Glutamatergic neuron (in vitro differentiated cells): Measurements from ENCODE around the gene RALB. TPM values are rescaled to one million over a fixed set of nuclear protein-coding genes. Genes with fewer than 3 reads are reported as not detected.

Experiments
- DNase-seq: peaks from one replicate; pipeline ENCODE4 v3.0.0; 2022
- H3K27ac Mint-ChIP-seq: one replicate; pipeline ENCODE4 v1.8.0; 2020; ENCODE audit warnings: mild to moderate bottlenecking, mixed read lengths, inconsistent platforms; ENCODE audit not compliant: unreplicated experiment
- H3K27me3 Mint-ChIP-seq: one replicate; pipeline ENCODE4 v1.8.0; 2020; ENCODE audit warnings: mild to moderate bottlenecking, moderate library complexity, mixed read lengths, inconsistent platforms; ENCODE audit not compliant: unreplicated experiment
- H3K36me3 Mint-ChIP-seq: one replicate; pipeline ENCODE4 v1.8.0; 2020; ENCODE audit warnings: mild to moderate bottlenecking, mixed read lengths, inconsistent platforms; ENCODE audit not compliant: unreplicated experiment
- H3K4me1 Mint-ChIP-seq: one replicate; pipeline ENCODE4 v1.8.0; 2020; ENCODE audit warnings: mild to moderate bottlenecking, low read depth, mixed read lengths, inconsistent platforms; ENCODE audit not compliant: unreplicated experiment
- H3K4me3 Mint-ChIP-seq: one replicate; pipeline ENCODE4 v1.8.0; 2020; ENCODE audit warnings: mild to moderate bottlenecking, mixed read lengths, inconsistent platforms; ENCODE audit not compliant: unreplicated experiment
- H3K9me3 Mint-ChIP-seq: one replicate; pipeline ENCODE4 v1.8.0; 2020; ENCODE audit warnings: mild to moderate bottlenecking, moderate library complexity, mixed read lengths, inconsistent platforms; ENCODE audit not compliant: unreplicated experiment
- total RNA-seq: library from RNA; stranded (reverse); fragmentation: NEBNext Ultra II Directional; extraction: Animal tissue kit (Norgen Biotek cat#: 25700); gene quantifications from one replicate; pipeline ENCODE4 v1.2.1, GENCODE V29; 2021; ENCODE audit not compliant: unreplicated experiment
- TF ChIP-seq, protein P1 (sequence below): fragments of 200-600 bp; sonication (generic); IDR thresholded peaks from one replicate; pipeline ENCODE4 v1.5.0; 2021; ENCODE audit not compliant: partially characterized antibody, unreplicated experiment

Gene RALB
- total RNA-seq, 1 donor from 2014 or later, result 16.4 TPM

DNA sequence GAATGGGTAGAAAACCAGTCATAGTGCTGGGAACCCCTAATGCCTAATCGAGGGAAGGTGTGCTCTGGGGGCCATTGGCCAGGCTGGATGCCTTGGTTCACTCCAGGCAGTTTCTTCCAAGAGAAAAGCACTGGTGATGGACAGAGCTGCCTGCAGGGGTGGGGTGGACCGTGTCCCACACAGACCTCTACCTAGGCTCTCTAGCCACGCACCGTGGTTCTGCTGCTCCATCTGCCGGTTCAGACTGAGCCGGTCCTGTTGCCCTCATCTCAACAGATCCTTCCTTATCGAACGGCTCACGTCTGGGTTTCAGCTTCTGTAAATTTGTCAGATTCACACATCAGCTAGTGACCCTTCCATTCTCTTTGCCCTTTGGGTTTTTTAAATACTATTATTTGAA, 46.4 kb downstream of the RALB start:
- no peaks in the 10 kb centered on the region for H3K9me3 Mint-ChIP-seq
- peaks cover 8% of the 10 kb centered on the region for H3K4me1 Mint-ChIP-seq
- no peak overlapping the region for H3K4me3 Mint-ChIP-seq
- TF ChIP-seq, protein P1, sequence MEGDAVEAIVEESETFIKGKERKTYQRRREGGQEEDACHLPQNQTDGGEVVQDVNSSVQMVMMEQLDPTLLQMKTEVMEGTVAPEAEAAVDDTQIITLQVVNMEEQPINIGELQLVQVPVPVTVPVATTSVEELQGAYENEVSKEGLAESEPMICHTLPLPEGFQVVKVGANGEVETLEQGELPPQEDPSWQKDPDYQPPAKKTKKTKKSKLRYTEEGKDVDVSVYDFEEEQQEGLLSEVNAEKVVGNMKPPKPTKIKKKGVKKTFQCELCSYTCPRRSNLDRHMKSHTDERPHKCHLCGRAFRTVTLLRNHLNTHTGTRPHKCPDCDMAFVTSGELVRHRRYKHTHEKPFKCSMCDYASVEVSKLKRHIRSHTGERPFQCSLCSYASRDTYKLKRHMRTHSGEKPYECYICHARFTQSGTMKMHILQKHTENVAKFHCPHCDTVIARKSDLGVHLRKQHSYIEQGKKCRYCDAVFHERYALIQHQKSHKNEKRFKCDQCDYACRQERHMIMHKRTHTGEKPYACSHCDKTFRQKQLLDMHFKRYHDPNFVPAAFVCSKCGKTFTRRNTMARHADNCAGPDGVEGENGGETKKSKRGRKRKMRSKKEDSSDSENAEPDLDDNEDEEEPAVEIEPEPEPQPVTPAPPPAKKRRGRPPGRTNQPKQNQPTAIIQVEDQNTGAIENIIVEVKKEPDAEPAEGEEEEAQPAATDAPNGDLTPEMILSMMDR, result no peak
- no peak for DNase-seq
- H3K27ac Mint-ChIP-seq, result no peak overlapping the region
- H3K36me3 Mint-ChIP-seq, result no peaks in the 10 kb centered on the region
- H3K27me3 Mint-ChIP-seq, result peaks cover 7% of the 10 kb centered on the region

DNA sequence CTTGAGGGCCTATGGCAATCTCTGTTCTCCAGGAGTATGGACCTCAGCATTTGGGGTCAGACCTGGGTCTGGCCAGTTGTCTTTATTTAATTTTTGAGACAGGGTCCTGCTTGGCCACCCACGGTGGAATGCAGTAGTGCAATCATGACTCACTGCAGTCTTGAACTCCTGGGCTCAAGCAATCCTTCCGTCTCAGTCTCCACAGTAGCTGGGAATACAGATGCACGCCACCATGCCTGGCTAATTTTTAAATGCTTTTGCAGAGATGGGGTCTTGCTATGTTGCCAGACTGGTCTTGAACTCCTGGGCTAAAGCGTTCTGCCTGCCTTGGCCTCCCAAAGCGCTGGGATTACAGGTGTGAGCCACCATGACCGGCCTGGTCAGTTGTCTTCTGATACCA, 46.9 kb downstream of the RALB start:
- H3K9me3 Mint-ChIP-seq, result no peaks in the 10 kb centered on the region
- TF ChIP-seq, protein P1, result no peak
- H3K4me1 Mint-ChIP-seq, result peaks cover 8% of the 10 kb centered on the region
- no peak for DNase-seq
- H3K36me3 Mint-ChIP-seq, result no peaks in the 10 kb centered on the region
- H3K27me3 Mint-ChIP-seq, result peaks cover 7% of the 10 kb centered on the region
- H3K27ac Mint-ChIP-seq, result no peak overlapping the region
- H3K4me3 Mint-ChIP-seq, result no peak overlapping the region

DNA sequence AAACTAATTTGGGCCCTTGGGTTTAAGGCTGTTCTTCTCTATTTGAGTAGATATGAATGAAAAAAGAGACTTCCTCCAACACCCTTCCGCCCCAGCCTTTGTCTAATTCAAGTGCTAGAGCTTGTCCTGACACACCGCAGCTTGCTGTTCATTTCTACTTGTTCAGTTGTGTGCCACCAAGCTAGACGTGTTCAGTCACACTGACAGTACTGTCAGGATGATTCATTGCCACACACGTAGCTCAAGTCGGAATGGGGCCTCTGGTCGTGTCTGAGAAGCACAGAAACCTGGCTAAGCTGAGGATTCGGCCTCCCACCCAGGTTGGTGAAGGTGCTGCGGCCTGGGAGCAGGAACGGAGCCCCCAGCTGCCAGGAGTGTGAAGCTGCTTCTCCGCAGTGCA, 47.7 kb downstream of the RALB start:
- H3K36me3 Mint-ChIP-seq, result no peaks in the 10 kb centered on the region
- DNase-seq, result no peak

DNA sequence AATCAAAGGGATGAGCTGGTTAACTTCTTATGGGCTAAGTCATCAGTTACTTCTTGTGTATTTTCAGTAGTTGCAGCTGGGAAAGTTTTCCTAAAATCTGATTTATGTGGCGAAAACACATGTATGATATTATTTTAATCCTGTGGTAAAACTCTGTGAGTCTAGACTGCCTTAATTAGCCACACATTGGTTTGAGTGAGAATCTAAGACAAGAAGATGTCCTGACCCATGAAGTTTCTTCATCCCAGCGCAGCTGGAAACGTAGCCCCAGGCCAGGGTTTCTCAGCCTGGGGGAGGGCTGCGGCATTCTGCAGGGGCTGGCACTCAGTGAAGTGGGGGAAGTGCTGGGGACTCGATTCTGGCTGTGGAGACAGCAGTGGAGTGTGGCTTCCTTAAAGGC, 48.6 kb downstream of the RALB start:
- H3K4me3 Mint-ChIP-seq, result no peak overlapping the region

More for the DNA sequence above, 47.7 kb downstream of the RALB start:
- peaks cover 8% of the 10 kb centered on the region for H3K4me1 Mint-ChIP-seq
- TF ChIP-seq, protein P1, result no peak
- peaks cover 7% of the 10 kb centered on the region for H3K27me3 Mint-ChIP-seq
- no peaks in the 10 kb centered on the region for H3K9me3 Mint-ChIP-seq
- no peak overlapping the region for H3K4me3 Mint-ChIP-seq
- no peak overlapping the region for H3K27ac Mint-ChIP-seq

DNA sequence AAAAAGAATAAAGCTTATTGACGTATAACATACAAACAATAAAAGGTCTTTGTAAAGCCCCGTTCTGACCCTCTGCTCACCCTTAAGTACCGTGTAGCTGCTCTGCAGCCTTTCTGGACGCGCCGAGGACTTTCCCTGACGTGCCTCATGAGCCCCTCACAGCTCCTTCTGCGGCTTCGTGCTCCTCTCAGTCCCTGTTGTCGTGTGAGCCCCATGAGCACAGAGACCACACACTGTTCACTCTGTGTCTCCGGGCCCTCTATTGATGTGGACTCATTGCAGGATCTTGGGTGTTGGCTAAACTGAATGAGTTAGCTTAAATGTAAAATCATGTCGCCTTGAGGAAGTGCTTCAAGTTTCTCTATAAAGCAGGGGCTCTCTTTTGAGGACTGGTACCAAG, 49.6 kb downstream of the RALB start:
- DNase-seq, result no peak
- peaks cover 7% of the 10 kb centered on the region for H3K27me3 Mint-ChIP-seq
- H3K4me1 Mint-ChIP-seq, result peaks cover 11% of the 10 kb centered on the region
- H3K4me3 Mint-ChIP-seq, result no peak overlapping the region
- H3K36me3 Mint-ChIP-seq, result no peaks in the 10 kb centered on the region
- TF ChIP-seq, protein P1, result no peak
- no peak overlapping the region for H3K27ac Mint-ChIP-seq
- H3K9me3 Mint-ChIP-seq, result no peaks in the 10 kb centered on the region

More for the DNA sequence above, 48.6 kb downstream of the RALB start:
- TF ChIP-seq, protein P1, result no peak
- Mint-ChIP-seq H3K4me1 (peaks cover 11% of the 10 kb centered on the region), H3K27me3 (peaks cover 7% of the 10 kb centered on the region), H3K36me3 (no peaks in the 10 kb centered on the region), H3K27ac (no peak overlapping the region), H3K9me3 (no peaks in the 10 kb centered on the region)
- DNase-seq, result no peak
